ENCODE measurements around the gene ZSWIM5. TPM values are rescaled to one million over a fixed set of nuclear protein-coding genes. Genes with fewer than 3 reads are reported as not detected.

ZSWIM5 gene
- total and polyA plus RNA-seq, 2 donors (not counting 1 experiment from before 2014, with no cell fraction given) = 0.36 to 1.7 TPM

DNA sequence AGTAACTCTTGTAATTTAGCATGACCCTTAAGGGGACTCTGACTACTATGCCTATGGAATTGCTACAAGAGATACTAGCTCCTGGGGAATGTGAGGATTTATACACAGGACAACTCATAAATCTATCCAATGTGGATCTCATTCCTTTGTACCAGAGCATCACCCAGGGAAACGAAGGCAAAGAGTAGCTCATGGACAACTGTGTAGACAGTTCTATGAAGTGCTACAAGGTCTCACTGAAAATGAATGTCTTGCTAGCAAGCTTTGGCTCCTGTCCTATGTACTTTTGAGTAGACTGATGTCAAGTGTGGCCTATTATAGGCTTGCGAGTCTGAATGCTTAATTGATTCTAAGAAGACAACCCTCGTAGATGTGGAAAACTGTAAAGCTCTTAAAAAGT is 93.7 kb downstream of the ZSWIM5 start:
- H3K4me1 ChIP-seq (ENCODE audit: control insufficient read depth in 2 of 2, insufficient read depth in 2 of 2, low read length in 2 of 2) = no peaks in the 10 kb centered on the region
- Mint-ChIP-seq H3K9me3 (ENCODE audit: insufficient read depth) (no peaks in the 10 kb centered on the region), H3K4me3 (no peak overlapping the region), H3K27ac (no peak overlapping the region), H3K27me3 (peaks cover 11% of the 10 kb centered on the region), H3K4me1 (peaks cover 3% of the 10 kb centered on the region)
- no peak for TF ChIP-seq EZH2 (IDR thresholded peaks at IDR 0.05; ENCODE audit: borderline replicate concordance, insufficient read depth, low read depth, low read length, poor library complexity, severe bottlenecking)
- TF ChIP-seq, protein P1, sequence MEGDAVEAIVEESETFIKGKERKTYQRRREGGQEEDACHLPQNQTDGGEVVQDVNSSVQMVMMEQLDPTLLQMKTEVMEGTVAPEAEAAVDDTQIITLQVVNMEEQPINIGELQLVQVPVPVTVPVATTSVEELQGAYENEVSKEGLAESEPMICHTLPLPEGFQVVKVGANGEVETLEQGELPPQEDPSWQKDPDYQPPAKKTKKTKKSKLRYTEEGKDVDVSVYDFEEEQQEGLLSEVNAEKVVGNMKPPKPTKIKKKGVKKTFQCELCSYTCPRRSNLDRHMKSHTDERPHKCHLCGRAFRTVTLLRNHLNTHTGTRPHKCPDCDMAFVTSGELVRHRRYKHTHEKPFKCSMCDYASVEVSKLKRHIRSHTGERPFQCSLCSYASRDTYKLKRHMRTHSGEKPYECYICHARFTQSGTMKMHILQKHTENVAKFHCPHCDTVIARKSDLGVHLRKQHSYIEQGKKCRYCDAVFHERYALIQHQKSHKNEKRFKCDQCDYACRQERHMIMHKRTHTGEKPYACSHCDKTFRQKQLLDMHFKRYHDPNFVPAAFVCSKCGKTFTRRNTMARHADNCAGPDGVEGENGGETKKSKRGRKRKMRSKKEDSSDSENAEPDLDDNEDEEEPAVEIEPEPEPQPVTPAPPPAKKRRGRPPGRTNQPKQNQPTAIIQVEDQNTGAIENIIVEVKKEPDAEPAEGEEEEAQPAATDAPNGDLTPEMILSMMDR (IDR thresholded peaks at IDR 0.05) = no peak
- no peaks in the 10 kb centered on the region for H3K79me2 ChIP-seq (ENCODE audit: control insufficient read depth, insufficient read depth, low read length)
- ATAC-seq (ENCODE audit: low read depth) (no peak), DNase-seq (no peak)
- H2AFZ ChIP-seq (ENCODE audit: insufficient read depth, low read depth, low read length, poor library complexity, severe bottlenecking) = no peak overlapping the region
- no peak overlapping the region for H3K4me2 ChIP-seq (replicated peaks; ENCODE audit: low read depth, low read length, poor library complexity, severe bottlenecking)
- no peak overlapping the region for H3K4me3 ChIP-seq (ENCODE audit: control extremely low read depth in 1 of 5, extremely low read depth in 1 of 5, insufficient read depth in 1 of 5, low read depth in 2 of 5, low read length in 4 of 5)
- H3K9ac ChIP-seq (ENCODE audit: low read length) = no peak overlapping the region
- no peaks in the 10 kb centered on the region for H4K20me1 ChIP-seq (ENCODE audit: control insufficient read depth, insufficient read depth, low read length, poor library complexity, severe bottlenecking)
- intact Hi-C loops (cut with micrococcal nuclease) = no loop called here
- no peak overlapping the region for H3K27ac ChIP-seq (ENCODE audit: low read length in 2 of 2)
- H3K27me3 ChIP-seq (replicated peaks in 1 of 4; ENCODE audit: control extremely low read depth in 1 of 4, control insufficient read depth in 3 of 4, insufficient read depth in 4 of 4, low read length in 3 of 4) = no peaks in the 10 kb centered on the region
- ChIA-PET POLR2A (no interaction called here), CTCF (no interaction called here)
- 78% methylated on average over 1 of the region's 3 CpGs for WGBS (ENCODE audit: insufficient coverage)
- no peaks in the 10 kb centered on the region for H3K36me3 ChIP-seq (replicated peaks in 1 of 2; ENCODE audit: control extremely low read depth in 1 of 2, control insufficient read depth in 1 of 2, extremely low read depth in 1 of 2, insufficient read depth in 2 of 2, low read length in 1 of 2)
- peaks cover 0 to 3% (median 0%) of the 10 kb centered on the region in 3 donors for H3K9me3 ChIP-seq (ENCODE audit: control extremely low read depth in 1 of 3, control insufficient read depth in 2 of 3, insufficient read depth in 1 of 3, low read length in 2 of 3)

DNA sequence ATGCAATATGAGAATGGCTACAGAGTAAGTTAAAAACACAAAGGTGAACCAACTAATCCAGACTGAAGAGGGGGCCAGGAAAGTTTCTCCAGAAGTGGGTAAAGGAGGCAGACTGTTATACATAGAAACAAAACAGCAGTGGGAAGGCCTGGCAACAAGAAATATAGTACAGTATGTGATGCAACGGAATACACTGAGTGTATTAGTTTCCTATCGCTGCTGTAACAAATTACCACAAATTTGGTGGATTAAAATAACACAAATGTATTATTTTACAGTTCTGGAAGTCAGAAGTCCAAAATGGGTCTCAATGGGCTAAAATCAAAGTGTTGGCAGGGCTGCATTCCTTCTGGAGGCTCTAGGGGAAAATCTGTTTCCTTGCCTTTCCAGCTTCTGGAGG is 95.2 kb downstream of the ZSWIM5 start:
- no peak overlapping the region for H2AFZ ChIP-seq (ENCODE audit: insufficient read depth, low read depth, low read length, poor library complexity, severe bottlenecking)
- Mint-ChIP-seq H3K27me3 (peaks cover 11% of the 10 kb centered on the region), H3K27ac (no peak overlapping the region), H3K4me1 (peaks cover 1% of the 10 kb centered on the region), H3K4me3 (no peak overlapping the region), H3K9me3 (ENCODE audit: insufficient read depth) (no peaks in the 10 kb centered on the region)
- no peak overlapping the region for H3K4me2 ChIP-seq (replicated peaks; ENCODE audit: low read depth, low read length, poor library complexity, severe bottlenecking)
- no peak overlapping the region for H3K9ac ChIP-seq (ENCODE audit: low read length)
- H3K9me3 ChIP-seq (ENCODE audit: control extremely low read depth in 1 of 3, control insufficient read depth in 2 of 3, insufficient read depth in 1 of 3, low read length in 2 of 3) = peaks cover 0 to 6% (median 0%) of the 10 kb centered on the region in 3 donors
- CTCF ChIA-PET = no interaction called here
- no peaks in the 10 kb centered on the region for H3K4me1 ChIP-seq (ENCODE audit: control insufficient read depth in 2 of 2, insufficient read depth in 2 of 2, low read length in 2 of 2)
- no peak for ATAC-seq (ENCODE audit: low read depth)
- DNase-seq = no peak
- no CpG with 5 or more reads among the region's 2 CpGs for WGBS (ENCODE audit: insufficient coverage)
- no peaks in the 10 kb centered on the region for H3K36me3 ChIP-seq (replicated peaks in 1 of 2; ENCODE audit: control extremely low read depth in 1 of 2, control insufficient read depth in 1 of 2, extremely low read depth in 1 of 2, insufficient read depth in 2 of 2, low read length in 1 of 2)
- H3K27ac ChIP-seq (ENCODE audit: low read length in 2 of 2) = no peak overlapping the region
- H3K79me2 ChIP-seq (ENCODE audit: control insufficient read depth, insufficient read depth, low read length) = no peaks in the 10 kb centered on the region
- H3K4me3 ChIP-seq (ENCODE audit: control extremely low read depth in 1 of 5, extremely low read depth in 1 of 5, insufficient read depth in 1 of 5, low read depth in 2 of 5, low read length in 4 of 5) = no peak overlapping the region
- POLR2A ChIA-PET = no interaction called here
- intact Hi-C loops (cut with micrococcal nuclease) = no loop called here
- TF ChIP-seq EZH2 (IDR thresholded peaks at IDR 0.05; ENCODE audit: borderline replicate concordance, insufficient read depth, low read depth, low read length, poor library complexity, severe bottlenecking) = no peak
- TF ChIP-seq, protein P1 (IDR thresholded peaks at IDR 0.05) = no peak
- no peaks in the 10 kb centered on the region for H3K27me3 ChIP-seq (replicated peaks in 1 of 4; ENCODE audit: control extremely low read depth in 1 of 4, control insufficient read depth in 3 of 4, insufficient read depth in 4 of 4, low read length in 3 of 4)
- H4K20me1 ChIP-seq (ENCODE audit: control insufficient read depth, insufficient read depth, low read length, poor library complexity, severe bottlenecking) = no peaks in the 10 kb centered on the region
